ENCODE results near the gene FN3KRP.

Gene FN3KRP, protein sequence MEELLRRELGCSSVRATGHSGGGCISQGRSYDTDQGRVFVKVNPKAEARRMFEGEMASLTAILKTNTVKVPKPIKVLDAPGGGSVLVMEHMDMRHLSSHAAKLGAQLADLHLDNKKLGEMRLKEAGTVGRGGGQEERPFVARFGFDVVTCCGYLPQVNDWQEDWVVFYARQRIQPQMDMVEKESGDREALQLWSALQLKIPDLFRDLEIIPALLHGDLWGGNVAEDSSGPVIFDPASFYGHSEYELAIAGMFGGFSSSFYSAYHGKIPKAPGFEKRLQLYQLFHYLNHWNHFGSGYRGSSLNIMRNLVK

DNA sequence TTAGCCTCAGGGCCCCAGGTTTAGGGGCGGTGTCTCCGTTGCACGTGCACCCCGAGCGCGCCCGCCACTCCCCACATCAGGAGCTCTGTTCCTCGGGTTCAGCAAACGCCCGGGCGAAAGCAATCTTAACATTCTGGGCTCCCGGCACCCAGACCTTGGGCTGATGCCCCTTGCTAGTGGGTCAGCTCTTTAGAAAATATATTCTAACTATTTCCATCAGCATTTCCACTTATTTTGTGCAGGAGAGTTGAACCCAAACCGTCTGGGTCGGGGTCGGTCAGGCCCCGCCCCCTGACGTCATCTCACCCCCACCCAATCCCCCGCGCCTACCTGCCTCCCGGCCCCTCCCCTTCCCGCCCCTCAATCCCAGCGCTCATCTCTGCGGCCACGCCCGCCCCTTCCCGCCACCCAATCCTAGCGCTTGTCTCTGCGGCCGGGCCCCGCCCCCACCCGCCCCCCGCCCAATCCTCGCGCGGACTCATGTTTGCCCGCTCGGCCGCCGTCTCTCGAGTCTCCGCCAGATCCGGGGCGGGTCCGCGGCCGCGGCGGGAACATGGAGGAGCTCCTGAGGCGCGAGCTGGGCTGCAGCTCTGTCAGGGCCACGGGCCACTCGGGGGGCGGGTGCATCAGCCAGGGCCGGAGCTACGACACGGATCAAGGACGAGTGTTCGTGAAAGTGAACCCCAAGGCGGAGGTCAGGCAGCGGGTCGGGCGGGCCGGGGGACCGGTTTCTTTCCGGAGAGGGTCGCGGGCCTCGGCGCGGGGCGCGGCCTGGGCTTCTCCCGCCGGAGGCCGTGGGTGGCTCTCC is at the start of gene FN3KRP:
TSS of gene FN3KRP (plus strand) at position 504 of the 808 bp plus-strand sequence. CDS start at position 554, 50 bp downstream.
- peak; percentile 93 for DNase-seq

DNA sequence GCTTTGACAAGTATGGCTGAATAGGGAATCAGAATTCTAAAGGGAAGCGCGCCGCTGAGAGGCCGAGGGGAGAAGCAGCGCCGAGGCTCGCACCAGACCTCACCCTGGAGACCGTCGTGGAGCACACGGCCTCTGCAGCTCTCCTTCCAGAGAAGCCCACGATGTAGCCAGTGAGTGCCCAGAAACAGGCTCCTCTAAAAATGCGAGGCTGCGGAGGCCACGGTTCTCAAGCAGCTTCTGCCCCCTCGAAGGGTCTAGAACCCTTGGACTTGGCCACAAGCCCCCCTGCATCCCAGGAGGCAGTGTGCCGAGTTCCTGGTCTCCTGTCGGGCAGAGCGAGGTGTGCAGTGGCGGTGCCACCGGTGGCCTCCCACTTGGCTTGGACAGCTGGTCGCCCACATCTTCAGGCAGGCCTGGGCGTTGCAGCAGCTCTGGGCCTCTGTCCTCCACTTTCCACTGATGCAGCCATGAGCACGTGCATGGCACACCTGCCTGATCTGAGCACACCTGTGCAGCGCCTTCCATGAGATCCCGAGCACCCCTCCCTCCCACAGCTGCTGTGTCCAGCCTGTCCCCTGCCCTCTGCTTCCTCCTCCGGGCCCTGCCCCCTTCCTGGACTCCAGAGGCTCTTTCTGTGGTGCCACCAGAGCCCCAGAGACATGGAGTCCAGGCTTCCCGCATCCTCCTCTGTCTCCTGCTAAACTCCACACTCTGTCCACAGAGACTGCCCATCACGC is 49.4 kb upstream of the FN3KRP start:
- DNase-seq = no peak

DNA sequence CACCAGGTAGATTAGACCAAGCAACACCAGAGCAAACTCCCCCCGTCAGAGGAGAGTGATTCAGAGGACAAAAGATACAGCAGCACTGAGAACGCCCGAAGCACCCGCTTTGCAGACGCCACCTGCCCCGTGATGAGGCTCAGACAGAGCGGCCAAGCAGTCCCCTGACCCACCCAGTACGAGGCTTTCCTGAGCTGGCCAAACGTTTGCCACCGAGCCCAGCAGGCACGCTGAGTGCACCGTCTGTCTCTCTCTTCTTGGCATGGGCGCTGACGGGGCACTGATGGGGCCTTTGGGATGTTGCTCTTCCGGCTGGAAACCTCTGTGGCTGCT is 48.9 kb upstream of the FN3KRP start:
- no peak for DNase-seq

DNA sequence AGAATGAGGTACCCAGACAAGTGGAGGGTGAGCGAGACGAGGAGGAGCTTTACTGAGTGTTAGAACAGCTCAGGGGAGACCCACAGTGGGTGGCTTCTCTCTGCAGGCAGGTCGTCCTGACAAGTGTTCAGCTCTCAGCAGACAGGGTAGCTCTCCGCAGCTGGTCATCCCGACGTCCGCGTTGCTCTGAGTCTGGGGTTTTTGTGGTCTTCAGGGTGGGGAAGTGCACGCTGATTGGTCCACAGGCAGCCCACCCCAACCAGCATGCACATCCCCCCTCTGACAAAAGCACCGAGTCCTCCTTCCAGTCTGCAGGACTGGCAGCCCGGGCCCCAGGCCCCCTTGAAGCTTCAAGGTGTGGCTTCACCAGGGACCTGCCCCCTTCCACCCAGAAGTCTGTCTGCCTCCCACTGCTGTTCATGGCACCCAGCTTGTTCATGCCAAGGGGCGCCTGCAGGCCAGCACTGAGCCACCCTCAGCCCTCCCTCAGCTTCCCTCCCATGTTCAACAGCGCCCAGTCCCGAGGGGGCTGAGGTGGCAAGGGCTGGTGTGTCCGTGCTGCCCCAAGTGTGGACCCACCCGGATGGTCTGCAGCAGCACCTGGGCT is 48.4 kb upstream of the FN3KRP start:
- no peak for DNase-seq

DNA sequence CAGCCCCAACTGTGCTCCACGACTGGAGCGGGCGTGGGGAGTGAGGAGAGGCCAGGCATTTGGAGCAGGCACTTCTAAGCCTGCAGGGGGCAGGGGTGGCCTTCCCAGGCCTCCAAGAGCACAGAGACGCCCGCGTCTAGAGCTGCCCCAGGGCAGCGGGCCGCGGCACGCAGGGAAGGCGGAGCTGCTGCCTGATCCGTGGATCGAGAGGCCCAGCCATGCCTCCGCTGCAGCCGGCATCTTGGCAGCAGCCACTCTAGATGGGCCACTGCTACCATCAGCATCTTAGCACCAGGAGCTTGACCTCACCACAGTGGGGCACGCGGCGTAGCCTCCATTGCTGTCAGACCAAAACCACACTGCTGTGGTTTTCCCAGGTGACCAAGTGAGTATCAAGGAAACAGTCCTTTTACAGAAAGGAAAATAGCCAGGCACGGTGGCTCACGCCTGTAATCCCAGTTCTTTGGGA is 47.8 kb upstream of the FN3KRP start:
- DNase-seq = no peak

DNA sequence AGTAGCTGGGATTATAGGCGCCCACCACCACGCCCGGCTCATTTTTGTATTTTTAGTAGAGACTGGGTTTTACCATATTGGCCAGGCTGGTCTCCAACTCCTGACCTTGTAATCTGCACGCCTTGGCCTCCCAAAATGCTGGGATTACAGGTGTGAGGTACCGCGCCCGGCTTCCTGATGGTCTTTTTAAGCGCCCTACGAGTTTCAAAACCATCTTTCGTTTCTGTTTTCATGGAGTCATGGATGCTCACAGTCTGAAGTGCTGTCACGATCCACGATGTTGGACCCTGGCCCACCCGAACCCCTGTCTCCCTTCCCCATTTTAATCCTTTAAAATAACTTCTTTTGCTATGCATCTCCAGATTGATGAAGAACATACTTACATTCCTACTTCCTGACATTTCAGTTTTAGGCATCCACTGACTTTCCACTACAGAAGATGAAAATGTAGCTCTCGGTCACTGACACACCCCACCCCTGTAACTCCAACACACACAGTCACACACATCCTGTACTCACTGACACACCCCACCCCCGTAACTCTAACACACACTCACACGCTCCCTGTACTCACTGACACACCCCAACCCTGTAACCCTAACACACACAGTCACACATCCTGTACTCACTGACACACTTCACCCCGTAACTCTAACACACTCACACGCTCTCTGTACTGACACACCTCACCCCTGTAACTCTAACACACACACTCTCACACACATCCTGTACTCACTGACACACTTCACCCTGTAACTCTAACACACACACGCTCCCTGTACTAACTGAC is 45.6 kb upstream of the FN3KRP start:
- no peak for DNase-seq

DNA sequence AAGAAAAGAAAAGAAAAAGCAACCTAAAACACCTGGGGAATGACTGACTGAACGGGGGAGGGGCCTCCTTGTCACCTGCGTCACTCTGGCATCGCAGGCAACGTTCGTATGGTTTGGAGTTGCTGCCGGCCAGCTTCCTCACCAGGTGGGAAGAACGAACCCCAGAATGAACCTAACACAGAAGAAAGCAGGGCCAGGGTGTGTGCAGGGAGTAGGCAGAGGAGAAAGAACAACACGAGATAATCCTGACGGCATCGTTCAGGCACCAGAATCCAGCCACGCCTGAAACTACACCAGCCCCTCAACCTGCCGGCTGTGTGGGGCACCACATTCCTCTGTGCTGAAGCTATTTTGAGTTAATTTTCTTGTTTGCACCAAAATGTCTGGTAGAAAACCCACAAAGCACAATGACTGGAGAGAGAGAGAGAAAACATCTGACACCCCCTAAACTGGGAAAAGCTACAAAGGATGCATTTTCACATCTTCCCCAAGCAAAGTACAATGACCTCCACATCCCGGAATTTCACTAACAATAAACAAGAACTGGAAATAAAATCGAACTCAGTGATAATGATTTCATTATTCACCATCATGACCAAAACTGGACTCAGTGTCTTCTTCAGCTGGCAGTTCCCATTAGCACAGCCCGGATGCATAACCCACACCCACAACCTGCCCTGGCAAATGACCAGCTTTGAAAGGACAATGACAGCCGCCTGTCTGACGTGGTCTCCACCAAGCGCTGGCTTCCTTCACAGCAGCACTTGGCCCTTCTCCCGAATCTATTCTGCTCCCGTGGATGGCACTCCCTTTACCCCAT is 41.6 kb upstream of the FN3KRP start:
- DNase-seq = no peak

DNA sequence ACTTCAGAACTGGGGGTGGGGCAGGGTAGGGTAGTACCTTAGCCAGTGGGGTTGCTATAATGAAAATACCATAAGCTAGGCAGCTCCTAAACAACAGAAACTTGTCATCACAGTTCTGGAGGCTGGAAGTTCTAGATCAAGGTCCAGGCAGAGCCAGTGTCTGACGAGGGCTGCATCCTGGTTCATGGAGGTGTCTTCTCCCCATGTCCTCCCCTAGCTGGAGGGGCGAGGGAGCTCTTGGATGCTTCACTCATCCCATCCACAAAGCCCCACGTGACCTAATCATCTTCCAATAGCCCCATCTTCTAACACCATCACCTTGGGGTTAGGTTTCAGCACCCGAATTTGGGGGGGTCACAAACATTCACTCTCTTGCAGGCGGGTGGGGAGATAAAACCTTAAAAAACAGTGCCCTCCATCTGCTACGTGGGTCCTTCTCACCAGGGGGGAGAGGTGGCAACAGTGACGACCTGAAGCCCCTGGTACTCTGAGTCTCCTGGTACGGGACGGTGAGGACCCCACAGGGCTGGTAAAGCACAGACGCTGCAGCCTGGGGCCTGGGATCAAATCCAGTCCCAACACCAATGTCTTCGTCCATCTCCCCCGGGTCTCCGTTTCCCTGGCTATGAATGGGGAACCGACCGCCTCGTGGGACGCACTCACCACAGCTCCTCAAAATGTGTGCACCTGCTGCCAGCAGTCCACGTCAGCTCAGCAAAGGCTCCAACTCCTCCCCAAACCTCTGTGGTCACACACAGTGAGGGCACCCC is 40.8 kb upstream of the FN3KRP start:
- no peak for DNase-seq

DNA sequence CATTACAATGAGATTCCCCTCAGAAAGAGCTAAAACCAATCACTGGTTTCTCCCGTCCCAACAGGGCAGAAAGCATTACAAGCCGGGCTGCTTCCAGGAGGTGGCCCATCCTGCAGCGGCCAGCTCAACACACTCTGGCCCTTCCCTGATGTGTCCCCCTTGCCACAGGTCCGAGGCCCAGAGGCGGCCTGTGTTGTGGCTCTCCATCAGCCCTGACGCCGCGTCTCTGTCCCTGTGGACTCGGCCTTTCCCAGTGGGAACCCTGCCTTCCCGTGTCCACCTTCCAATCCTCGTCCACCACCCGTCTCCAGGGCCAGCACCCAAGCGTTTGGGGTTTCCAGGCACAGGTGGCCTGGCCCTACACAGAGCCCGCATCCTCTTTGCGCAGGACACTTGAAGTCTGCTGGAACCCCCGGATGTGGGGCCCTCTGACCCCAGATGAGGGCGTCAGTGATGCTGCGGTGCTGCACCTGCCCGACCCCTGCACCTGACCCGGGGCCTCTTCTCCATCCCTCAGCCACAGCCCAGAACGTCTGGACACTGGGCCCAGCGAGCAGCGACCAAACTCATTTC is 39.1 kb upstream of the FN3KRP start:
- DNase-seq = no peak

DNA sequence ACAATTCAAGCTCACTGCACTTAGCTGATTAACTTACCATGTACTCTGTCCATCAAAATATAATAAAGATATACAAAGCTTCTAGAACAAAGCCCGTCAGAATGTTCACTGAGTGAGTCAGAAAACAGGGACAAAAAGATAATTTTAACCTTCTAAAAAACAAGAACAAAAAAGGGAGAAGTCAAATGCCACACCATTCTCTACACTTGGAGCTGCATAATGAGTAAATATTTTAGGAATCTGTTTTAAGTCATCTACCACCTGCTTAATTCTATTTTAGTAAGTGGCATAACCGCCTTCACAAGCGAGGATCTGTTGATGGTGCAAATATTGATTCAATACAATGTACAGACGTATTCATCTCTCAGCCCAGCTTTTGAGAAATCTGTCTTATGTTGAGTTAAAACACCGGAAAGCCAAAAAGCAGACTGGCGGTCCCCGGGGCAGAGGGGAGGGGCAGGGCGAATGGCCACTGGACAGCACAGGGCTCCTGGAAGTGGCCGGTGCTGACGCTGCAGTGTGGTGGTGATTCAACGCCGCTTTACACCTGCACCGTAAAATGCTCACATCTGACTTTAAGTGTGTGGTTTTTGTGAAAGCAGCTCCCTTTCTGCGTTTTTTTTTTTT is 38.1 kb upstream of the FN3KRP start:
- DNase-seq = no peak

DNA sequence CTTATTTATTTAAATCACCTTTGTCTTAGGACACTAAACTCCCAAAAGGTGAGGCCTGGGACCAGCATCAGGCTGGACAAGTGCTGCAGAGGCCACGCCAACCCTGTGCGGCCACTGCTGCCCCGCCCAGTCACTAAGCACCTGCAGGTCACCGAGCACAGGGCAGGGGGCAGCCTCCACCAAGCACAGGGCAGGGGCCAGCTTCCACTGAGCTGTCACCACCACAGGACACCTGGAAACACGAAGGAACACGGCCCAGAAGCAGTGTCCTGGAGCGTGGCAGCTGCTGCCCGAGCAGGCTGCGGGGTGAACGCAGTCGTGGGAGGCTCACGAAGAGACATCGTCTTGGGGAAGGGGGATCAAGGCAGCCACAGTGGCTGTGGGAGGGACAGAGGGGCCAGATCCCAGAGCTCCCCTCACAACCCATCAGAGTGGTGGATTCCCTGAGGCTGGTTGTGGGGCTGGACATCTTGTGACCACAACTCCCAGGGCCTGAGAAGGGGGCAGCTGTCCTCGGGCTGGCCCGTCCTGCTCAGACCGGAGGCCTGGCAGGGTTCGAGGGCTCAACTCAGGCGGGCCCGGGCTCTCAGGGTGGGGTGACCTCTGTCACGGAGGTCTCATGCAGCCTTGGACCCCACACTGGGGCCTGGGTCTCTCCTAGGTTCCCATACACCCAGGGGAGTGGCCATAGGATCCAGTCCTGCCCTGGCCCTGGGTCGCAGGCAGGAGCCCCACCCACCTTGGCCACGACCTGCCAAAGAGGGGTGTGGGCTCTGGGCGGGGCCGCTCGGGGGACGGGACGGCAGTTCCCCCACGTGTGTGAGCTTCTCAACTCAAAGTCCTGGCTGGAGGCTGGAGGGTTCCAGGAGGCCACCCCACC is 36.7 kb upstream of the FN3KRP start:
- DNase-seq = no peak

DNA sequence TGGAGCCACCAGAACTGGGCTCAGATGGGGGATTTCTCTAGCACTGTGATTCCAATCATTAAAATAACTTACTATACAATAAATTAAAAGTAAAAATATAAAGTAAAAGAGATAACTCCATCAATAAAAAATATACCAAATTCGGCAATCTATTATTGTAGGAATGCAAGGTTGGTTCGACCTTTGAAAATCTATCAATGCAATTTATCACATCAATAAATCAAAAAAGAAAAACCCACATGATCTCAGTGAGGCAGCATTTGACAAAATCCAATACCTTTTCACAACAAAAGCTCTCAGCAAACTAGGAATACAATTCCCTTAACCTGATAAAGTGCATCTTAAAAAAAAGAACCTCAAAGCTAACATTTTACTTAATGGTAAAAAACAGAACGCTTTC is 35.0 kb upstream of the FN3KRP start:
- DNase-seq = no peak

DNA sequence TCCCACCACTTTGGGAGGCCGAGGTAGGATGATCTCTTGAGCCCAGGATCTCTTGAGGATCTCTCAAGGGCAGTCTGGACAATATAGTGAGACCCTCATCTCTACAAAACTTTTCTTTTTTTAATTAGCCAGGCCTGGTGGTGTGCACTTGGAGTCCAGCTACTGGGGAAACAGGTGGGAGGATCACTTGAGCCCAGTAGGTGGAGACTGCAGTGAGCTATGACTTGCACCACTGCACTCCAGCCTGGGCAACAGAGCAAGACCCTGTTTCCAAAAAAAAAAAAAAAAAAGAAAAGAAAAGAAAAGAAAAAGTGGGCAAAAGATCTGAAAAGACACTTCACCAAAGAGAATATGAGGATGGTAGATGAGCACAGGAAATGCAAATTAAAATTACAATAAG is 33.0 kb upstream of the FN3KRP start:
- no peak for DNase-seq

DNA sequence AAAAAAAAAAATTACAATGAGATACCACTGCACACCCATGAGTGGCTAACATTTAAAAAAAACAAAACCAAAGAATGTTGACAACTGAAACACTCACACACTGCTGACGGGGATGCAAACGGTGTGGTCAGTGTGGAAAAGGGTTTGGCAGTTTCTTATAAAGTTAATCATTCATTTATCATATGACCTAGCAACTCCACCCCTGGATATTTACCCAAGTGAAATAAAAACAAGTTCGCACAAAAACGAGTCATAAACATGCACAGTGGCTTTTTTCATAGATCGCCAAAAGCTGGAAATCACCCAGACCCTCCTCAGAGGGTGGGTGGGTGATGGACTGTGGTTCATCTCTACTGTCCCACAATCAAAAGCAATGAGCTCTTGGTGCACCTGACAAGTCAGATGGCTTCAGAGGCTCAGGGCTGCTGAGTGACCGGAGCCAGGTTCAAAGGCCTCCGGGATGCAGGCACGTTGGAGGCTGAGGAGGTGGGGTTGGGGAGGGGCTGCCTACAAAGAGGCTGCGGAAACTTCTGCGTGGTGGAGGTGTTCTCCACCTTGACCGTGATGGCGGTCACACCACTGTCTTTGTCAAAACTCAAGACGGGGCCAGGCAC is 32.2 kb upstream of the FN3KRP start:
- no peak for DNase-seq

DNA sequence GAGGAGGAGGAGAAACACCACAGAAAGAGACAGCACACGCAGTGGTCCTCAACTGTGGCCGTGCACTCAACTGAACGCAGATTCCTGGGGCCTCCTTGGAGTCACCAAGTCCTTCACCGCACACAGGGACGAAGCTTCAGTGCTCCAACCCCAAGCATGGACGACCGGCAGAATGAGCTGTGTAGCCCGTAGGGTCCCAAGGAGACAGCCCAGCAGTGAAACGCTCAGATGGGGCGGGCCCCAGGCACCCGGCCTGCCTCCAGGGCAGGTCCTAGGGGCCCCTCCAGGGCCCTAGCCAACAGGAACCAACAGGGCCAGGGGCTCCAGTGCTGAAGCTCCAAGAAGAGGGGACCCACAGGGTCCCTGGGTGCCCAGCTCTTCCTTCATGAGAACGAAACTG is 31.2 kb upstream of the FN3KRP start:
- no peak for DNase-seq

DNA sequence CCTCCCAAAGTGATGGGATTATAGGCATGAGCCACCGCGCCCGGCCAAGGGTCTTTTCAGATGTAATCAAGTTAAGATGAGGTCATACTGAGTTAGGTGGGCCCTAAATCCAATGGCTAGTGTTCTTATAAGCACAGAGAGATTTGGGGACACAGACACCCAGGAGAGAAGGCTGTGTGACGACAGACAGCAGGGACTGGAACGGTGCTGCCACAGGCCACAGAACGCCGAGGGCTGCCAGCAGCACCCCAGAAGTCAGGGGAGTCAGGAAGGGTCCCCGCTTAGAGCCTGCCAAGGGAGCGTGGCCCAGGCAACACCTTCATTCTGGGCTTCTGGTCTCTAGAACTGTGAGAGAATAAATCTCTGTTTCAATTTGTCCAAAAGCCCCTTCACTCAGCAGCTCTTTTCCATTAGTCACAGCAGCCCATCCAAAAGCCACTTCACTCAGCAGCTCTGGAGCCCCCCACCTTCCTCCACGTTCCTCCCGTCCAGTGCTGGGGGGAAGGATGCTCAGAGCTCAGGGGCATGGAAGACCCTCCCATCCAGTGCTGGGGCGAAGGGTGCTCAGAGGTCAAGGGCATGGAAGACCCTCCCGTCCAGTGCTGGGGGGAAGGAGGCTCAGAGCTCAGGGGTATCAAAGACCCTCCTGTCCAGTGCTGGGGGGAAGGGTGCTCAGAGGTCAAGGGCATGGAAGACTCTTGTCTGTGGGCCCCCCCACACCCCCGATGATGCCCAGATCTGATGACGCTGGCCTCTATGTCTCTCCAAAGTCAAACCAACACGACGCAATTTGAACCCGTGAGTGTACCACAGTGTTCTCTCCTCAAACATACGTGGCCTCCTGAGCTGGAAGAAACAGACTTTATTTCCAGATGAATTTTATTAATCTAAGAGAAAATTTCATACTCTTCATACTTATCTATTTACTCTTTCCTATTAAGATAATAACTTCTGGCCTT is 29.9 kb upstream of the FN3KRP start:
- no peak for DNase-seq

DNA sequence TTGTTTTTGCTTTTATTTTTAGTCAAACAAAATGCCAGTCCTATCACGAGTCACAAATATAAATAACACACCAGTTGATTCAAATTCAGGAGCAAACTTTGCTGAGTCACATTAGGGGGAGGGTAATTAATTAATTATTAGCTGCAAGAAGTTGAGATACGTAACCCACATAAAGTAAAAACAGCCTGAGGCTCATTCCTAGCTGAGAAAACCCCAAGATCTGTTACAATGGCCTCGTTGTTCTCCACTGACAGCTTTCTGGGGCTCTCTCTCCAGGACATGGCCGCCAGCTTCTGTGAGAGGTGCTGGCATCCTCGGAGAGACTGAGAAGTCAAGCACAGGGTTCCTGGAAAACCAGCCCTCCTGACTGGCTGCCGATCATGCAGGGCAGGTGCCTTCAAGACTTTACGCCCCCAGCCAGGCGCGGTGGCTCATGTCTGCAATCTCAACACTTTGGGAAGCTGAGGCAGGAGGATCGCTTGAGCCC is 29.1 kb upstream of the FN3KRP start:
- DNase-seq = no peak
